Tibial nerve (tissue), 4 donors: ENCODE data around the gene VIP. TPM values are rescaled to one million over a fixed set of nuclear protein-coding genes. Genes with fewer than 3 reads are reported as not detected.

ENCODE experiments used
- DNase-seq, 2 donors: peaks; one replicate each; pipeline ENCODE4 v3.0.0-alpha.2; 2019; ENCODE audit warnings: low spot score in 2 of 2
- H3K27ac ChIP-seq, 4 donors: fragments of 200-600 bp; sonication (generic) in 3 of 4; one replicate each; pipeline ENCODE4 v1.5.1; 2017 to 2019; ENCODE audit warnings: mild to moderate bottlenecking in 1 of 4
- H3K27me3 ChIP-seq, 2 donors: fragments of 200-600 bp; sonication (generic) in 1 of 2; one replicate each; pipeline versions ENCODE4 v1.5.1 to v1.6.0; 2017 to 2019
- H3K36me3 ChIP-seq, 3 donors: fragments of 200-600 bp; sonication (generic); one replicate each; pipeline ENCODE4 v1.5.1; 2018 to 2019
- H3K4me1 ChIP-seq, 4 donors: fragments of 200-600 bp; sonication (generic) in 3 of 4; one replicate each; pipeline ENCODE4 v1.5.1; 2017 to 2019
- H3K4me3 ChIP-seq, 4 donors: fragments of 200-600 bp; sonication (generic) in 3 of 4; one replicate each; pipeline ENCODE4 v1.5.1; 2017 to 2019; ENCODE audit warnings: mild to moderate bottlenecking in 1 of 4, moderate library complexity in 1 of 4
- H3K9me3 ChIP-seq, 4 donors: fragments of 200-600 bp; sonication (generic) in 3 of 4; one replicate each; pipeline ENCODE4 v1.5.1; 2017 to 2019
- CTCF ChIP-seq, 5 experiments: fragments of 200-600 bp in 3 of 5; fragments of 450-650 bp in 2 of 5; sonication (generic) in 3 of 5; IDR thresholded peaks; one replicate each; pipeline ENCODE4 v1.5.1; 2016 to 2019; ENCODE audit warnings: antibody characterized with exemption in 5 of 5, mild to moderate bottlenecking in 3 of 5, moderate library complexity in 2 of 5
- EP300 ChIP-seq, 2 donors: sonication (generic); formaldehyde crosslinking; IDR thresholded peaks; one replicate each; pipeline ENCODE4 v1.6.1; 2017; ENCODE audit warnings: antibody characterized with exemption in 2 of 2, mild to moderate bottlenecking in 1 of 2
- POLR2A ChIP-seq, 2 donors: fragments of 450-650 bp; IDR thresholded peaks; one replicate each; pipeline ENCODE4 v1.6.1; 2017; ENCODE audit warnings: antibody characterized with exemption in 2 of 2, mild to moderate bottlenecking in 2 of 2, moderate library complexity in 2 of 2
- WGBS, 2 donors: methylation state at CpG; one replicate each; pipeline ENCODE4 v1.1.5; 2018; 5-methylcytosine and 5-hydroxymethylcytosine counted together
- total RNA-seq, 4 donors: library from RNA; depleted of rRNA; stranded (reverse); fragments of >200 nt; gene quantifications; one replicate each; pipeline ENCODE4 v1.1.0, GENCODE V29; 2016

VIP gene
- total RNA-seq, 4 donors from 2014 or later = 0.39 to 3.5 (median 0.93) TPM

GRCh38 chr6:152727507-152727906 is 23.1 kb upstream of the VIP start:
- 91 to 92% methylated on average over 3 of the region's 3 CpGs for WGBS, 2 donors
- Histone ChIP-seq H3K27me3 (no peaks in the 10 kb centered on the region), H3K9me3 (peaks cover 0 to under 1% (median 0%) of the 10 kb centered on the region in 4 donors), H3K27ac (no peak overlapping the region), H3K36me3 (no peaks in the 10 kb centered on the region), H3K4me3 (no peak overlapping the region), H3K4me1 (no peaks in the 10 kb centered on the region)
- TF ChIP-seq POLR2A (IDR thresholded peaks at IDR 0.05) (no peak), CTCF (IDR thresholded peaks at IDR 0.05) (no peak), EP300 (IDR thresholded peaks at IDR 0.05) (no peak)
- DNase-seq = no peak

- Histone ChIP-seq H3K27me3 (no peaks in the 10 kb centered on the region), H3K27ac (no peak overlapping the region), H3K4me1 (no peaks in the 10 kb centered on the region), H3K36me3 (no peaks in the 10 kb centered on the region), H3K4me3 (no peak overlapping the region), H3K9me3 (peaks cover 0 to 12% (median 2%) of the 10 kb centered on the region in 4 donors)
- WGBS, 2 donors = 76 to 81% methylated on average over 2 of the region's 2 CpGs
- no peak for DNase-seq
- no peak for TF ChIP-seq POLR2A (IDR thresholded peaks at IDR 0.05)
- no peak for TF ChIP-seq EP300 (IDR thresholded peaks at IDR 0.05)
- TF ChIP-seq CTCF (IDR thresholded peaks at IDR 0.05) = no peak
Observed at GRCh38 chr6:152734630-152735029, 16.0 kb upstream of the VIP start.

- H3K4me3 ChIP-seq = no peak overlapping the region
- TF ChIP-seq CTCF (IDR thresholded peaks at IDR 0.05) (no peak), POLR2A (IDR thresholded peaks at IDR 0.05) (no peak), EP300 (IDR thresholded peaks at IDR 0.05) (no peak)
- no peak overlapping the region for H3K27ac ChIP-seq
- H3K27me3 ChIP-seq = no peaks in the 10 kb centered on the region
- H3K9me3 ChIP-seq = peaks cover 0 to 12% (median 2%) of the 10 kb centered on the region in 4 donors
- no peaks in the 10 kb centered on the region for H3K4me1 ChIP-seq
- no peaks in the 10 kb centered on the region for H3K36me3 ChIP-seq
- DNase-seq = no peak
- 70 to 74% methylated on average over 2 of the region's 2 CpGs for WGBS, 2 donors
Observed at GRCh38 chr6:152736687-152737273, 13.8 kb upstream of the VIP start.

GRCh38 chr6:152745509-152746171 is 5.0 kb upstream of the VIP start:
- DNase-seq = no peak
- Histone ChIP-seq H3K9me3 (no peaks in the 10 kb centered on the region), H3K27ac (no peak overlapping the region), H3K27me3 (no peaks in the 10 kb centered on the region), H3K36me3 (no peaks in the 10 kb centered on the region), H3K4me1 (no peaks in the 10 kb centered on the region), H3K4me3 (no peak overlapping the region)
- TF ChIP-seq CTCF (IDR thresholded peaks at IDR 0.05) = no peak
- TF ChIP-seq POLR2A (IDR thresholded peaks at IDR 0.05) = no peak
- no peak for TF ChIP-seq EP300 (IDR thresholded peaks at IDR 0.05)
- WGBS, 2 donors = 79 to 80% methylated on average over 4 of the region's 4 CpGs

GRCh38 chr6:152746172-152746553 is 4.4 kb upstream of the VIP start:
- H3K27ac ChIP-seq = no peak overlapping the region
- no peaks in the 10 kb centered on the region for H3K4me1 ChIP-seq
- no peak overlapping the region for H3K4me3 ChIP-seq
- no peaks in the 10 kb centered on the region for H3K36me3 ChIP-seq
- 61 to 76% methylated on average over 2 of the region's 2 CpGs for WGBS, 2 donors
- no peaks in the 10 kb centered on the region for H3K9me3 ChIP-seq
- DNase-seq = no peak
- TF ChIP-seq CTCF (IDR thresholded peaks at IDR 0.05) (no peak), EP300 (IDR thresholded peaks at IDR 0.05) (no peak), POLR2A (IDR thresholded peaks at IDR 0.05) (no peak)
- H3K27me3 ChIP-seq = no peaks in the 10 kb centered on the region
